Activated naive CD4-positive, alpha-beta T cell treated with anti-CD3 and anti-CD28 coated beads, Interleukin-2, amount 10 ng/mL, durations not matched to agents 7 days and 5 days (primary cell): Measurements from ENCODE around the gene TDRD10.
A peak's percentile ranks its signal among the peaks of the same experiment; 100 is the strongest.

ENCODE experiments used
- CTCF ChIA-PET: fragments of 350-600 bp; sonication (Branson Sonifier 250); formaldehyde crosslinking; loops from one replicate; lab custom pipeline; 2021; ENCODE audit warnings: antibody characterized with exemption; lab: Charles Lee
- DNase-seq: peaks from one replicate; pipeline ENCODE4 v3.0.0-alpha.2; 2020
- H3K27ac Mint-ChIP-seq: one replicate; pipeline ENCODE4 v1.8.0; 2021; ENCODE audit warnings: mild to moderate bottlenecking, moderate library complexity, mixed read lengths
- H3K27me3 Mint-ChIP-seq: one replicate; pipeline ENCODE4 v1.8.0; 2021; ENCODE audit warnings: mild to moderate bottlenecking, mixed read lengths
- H3K36me3 Mint-ChIP-seq: one replicate; pipeline ENCODE4 v1.8.0; 2021; ENCODE audit warnings: mixed read lengths
- H3K4me1 Mint-ChIP-seq: one replicate; pipeline ENCODE4 v1.8.0; 2021; ENCODE audit warnings: mixed read lengths
- H3K4me3 Mint-ChIP-seq: one replicate; pipeline ENCODE4 v1.8.0; 2021; ENCODE audit warnings: mild to moderate bottlenecking, moderate library complexity, mixed read lengths
- H3K9me3 Mint-ChIP-seq: one replicate; pipeline ENCODE4 v1.8.0; 2021; ENCODE audit warnings: mixed read lengths

TDRD10 gene

DNA sequence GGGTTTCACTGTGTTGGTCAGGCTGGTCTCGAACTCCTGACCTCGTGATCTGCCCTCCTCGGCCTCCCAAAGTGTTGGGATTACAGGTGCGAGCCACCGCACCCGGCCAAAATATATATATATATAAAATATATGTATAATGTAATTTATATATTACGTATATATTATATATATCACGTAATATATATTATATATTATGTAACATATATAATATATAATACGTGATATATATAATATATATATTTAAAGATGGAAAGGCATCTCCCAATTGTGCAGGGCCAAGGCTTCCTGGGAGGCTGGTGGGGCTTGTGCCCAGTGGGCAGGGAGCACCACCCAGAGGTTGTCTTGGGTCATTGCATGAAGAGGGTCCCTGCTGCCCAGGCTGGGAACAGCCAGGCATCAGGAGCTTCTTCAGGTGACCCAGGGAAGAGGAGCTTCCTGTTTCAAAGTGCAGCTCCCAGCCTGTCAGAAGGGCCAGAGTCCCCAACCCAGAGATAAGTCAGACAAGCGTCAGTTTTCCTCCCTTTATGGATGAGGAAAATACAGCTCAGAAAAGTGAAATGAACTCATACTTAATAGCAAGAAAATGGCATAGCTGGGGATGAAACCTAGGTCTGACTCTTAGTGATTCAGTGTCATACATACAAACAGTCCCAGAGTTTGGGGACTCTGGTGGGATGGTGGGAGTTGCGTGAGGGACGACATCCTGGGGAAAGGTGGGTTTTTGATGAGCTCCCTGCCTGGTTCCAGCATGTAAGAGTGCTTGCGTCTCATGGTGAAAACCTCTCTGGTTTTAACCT lies 44.4 kb downstream of the TDRD10 start:
- peak; percentile 73 for DNase-seq
- Mint-ChIP-seq H3K4me1 (peaks cover 15% of the 10 kb centered on the region), H3K27me3 (peaks cover 19% of the 10 kb centered on the region), H3K36me3 (peaks cover 21% of the 10 kb centered on the region), H3K4me3 (no peak overlapping the region), H3K9me3 (no peaks in the 10 kb centered on the region), H3K27ac (no peak overlapping the region)
- CTCF ChIA-PET, result interaction anchor here (0.6 to 10.2 kb wide), 29 partner anchors 10 to 397 kb away, joined by 3 to 128 read pairs (median 3); no protein-coding TSS in a partner anchor

DNA sequence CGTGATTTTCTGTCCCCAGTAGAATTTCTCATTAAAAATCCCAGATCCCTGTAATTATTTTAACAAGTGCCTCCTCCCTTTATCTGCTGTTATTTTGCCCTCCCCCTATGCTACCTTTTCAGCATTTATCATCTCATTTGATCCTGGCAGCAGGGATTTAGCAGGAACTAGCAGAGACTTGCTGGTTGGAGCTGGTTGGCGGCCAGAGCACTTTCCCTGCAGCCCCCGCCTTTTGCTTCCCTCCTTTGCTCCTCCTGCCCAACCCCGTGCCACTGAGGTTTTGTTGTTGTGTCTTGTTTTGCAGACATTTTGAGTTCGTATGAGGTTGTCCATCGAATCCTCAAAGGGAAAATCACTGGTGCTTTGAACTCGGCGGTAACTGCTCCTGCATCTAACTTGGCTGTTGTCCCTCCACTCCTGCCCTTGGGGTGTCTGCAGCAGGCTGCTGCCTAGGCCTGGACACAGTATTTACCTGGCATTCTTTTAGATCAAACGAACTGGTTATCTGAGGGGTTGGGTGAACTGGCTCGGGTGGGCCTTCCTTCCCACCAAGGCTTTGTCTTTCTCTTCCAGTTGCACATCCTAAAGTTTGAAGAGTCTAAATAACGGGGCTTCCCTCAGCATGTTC lies 45.2 kb downstream of the TDRD10 start:
- Mint-ChIP-seq H3K27ac (no peak overlapping the region), H3K9me3 (no peaks in the 10 kb centered on the region), H3K4me1 (peaks cover 15% of the 10 kb centered on the region), H3K27me3 (peaks cover 12% of the 10 kb centered on the region), H3K36me3 (peaks cover 29% of the 10 kb centered on the region), H3K4me3 (no peak overlapping the region)
- no peak for DNase-seq
- CTCF ChIA-PET, result interaction anchor here (0.6 to 10.2 kb wide), 28 partner anchors 9 to 397 kb away, joined by 3 to 128 read pairs (median 4); no protein-coding TSS in a partner anchor

DNA sequence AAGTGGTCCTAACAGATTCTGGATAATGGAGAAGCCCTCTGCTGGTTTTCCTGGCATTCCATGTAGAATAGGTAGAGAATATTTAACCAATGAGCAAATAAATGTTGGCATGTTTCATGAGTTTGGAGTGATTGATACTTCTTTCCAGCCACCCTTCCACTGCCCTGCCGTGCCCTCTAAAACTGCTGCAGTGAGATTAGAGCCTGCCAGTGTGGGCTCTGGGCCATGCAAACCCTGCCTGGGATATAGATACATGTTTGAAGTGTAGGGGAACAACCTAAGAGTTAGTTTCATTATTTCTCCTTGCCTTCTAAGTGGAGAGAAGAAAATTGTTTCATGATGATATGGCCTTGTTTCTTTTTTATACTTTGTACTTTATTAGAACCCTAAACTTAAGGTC lies 46.0 kb downstream of the TDRD10 start:
- Mint-ChIP-seq H3K4me1 (peaks cover 15% of the 10 kb centered on the region), H3K27ac (no peak overlapping the region)
- CTCF ChIA-PET, result interaction anchor here (0.7 to 10.2 kb wide), 2 partner anchors 67 to 210 kb away, joined by 3 to 128 read pairs; no protein-coding TSS in a partner anchor

DNA sequence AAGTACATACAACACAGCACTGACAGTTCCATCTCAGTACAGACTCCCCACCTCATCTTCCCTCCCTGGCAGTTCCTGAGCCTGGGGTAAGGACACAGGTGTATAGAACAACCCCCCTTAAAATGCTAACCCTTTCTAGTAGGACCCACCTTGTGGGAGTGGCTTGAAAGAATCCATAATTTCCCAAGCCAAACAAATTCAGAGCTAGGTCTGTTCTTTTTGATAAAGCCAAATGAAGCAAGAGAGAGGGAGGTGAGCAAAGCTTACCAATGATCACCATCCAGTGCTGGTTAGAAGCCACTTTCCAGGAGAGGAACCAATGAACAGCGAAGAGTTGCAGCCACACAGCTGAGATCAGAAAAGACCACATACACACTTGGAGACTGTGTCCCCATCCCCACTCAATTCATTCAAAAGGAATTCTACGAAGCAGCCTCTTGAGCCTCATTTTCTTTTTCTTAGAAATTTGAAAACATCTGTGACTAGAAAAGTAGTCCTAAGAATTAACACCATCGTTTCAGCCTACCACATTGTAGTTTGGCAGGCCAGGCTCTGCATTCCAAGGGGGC lies 47.3 kb downstream of the TDRD10 start:
- Mint-ChIP-seq H3K36me3 (peaks cover 47% of the 10 kb centered on the region), H3K4me1 (peaks cover 15% of the 10 kb centered on the region), H3K27ac (peak overlapping the region; percentile 22), H3K4me3 (no peak overlapping the region), H3K9me3 (no peaks in the 10 kb centered on the region), H3K27me3 (peaks cover 7% of the 10 kb centered on the region)
- CTCF ChIA-PET, result interaction anchor here (1.3 to 10.2 kb wide), 2 partner anchors 68 to 350 kb away, joined by 3 to 128 read pairs; no protein-coding TSS in a partner anchor
- DNase-seq, result no peak

More for the DNA sequence above, 46.0 kb downstream of the TDRD10 start:
- Mint-ChIP-seq H3K9me3 (no peaks in the 10 kb centered on the region), H3K36me3 (peaks cover 36% of the 10 kb centered on the region), H3K4me3 (no peak overlapping the region), H3K27me3 (peaks cover 7% of the 10 kb centered on the region)
- no peak for DNase-seq

DNA sequence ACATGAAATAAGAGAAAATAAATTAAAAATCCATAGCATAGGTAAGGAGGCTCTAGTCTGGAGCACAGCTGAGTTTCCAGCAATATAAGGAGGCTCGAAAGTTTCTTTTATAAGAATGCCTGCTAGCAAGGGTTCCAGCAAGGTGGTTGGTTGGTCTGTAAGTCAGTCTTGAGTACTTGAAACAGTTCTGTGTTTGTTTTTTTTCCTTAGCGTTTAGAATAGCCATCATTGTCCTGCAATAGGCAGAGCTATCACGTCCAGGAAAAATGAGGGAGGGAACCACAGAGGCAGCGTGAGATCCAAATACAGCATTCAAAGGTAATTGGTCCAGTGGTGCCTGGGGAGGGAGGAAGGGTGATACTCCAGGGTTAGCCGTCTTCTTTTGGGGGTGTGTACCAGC lies 48.1 kb downstream of the TDRD10 start:
- CTCF ChIA-PET, result interaction anchor here (10.2 kb wide), 1 partner anchor 69 kb away, joined by 128 read pairs; no protein-coding TSS in a partner anchor
- Mint-ChIP-seq H3K9me3 (no peaks in the 10 kb centered on the region), H3K36me3 (peaks cover 54% of the 10 kb centered on the region), H3K27me3 (peaks cover under 1% of the 10 kb centered on the region), H3K4me1 (peaks cover 16% of the 10 kb centered on the region), H3K4me3 (no peak overlapping the region), H3K27ac (no peak overlapping the region)
- no peak for DNase-seq

DNA sequence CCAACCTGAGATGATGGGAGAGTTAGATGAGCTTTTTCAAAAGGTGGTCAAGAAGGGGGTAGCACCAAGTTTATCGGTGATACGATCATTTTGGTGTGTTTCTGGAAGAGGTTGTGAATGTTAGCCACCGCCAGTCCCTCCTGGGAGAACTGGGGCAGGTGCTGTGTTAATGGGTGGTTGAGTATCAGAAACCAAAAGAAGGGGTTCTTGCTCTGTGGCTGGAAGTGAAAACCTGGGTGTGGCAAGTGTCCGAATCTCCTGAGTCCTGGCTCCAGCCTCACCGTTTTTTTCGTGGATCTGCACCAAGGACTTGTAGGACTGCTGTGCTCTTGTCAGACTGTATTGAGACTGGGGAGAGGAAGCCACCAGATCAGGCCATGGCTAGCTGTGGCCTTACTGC lies 48.6 kb downstream of the TDRD10 start:
- CTCF ChIA-PET, result interaction anchor here (10.2 kb wide), 1 partner anchor 69 kb away, joined by 128 read pairs; no protein-coding TSS in a partner anchor
- Mint-ChIP-seq H3K4me1 (peaks cover 22% of the 10 kb centered on the region), H3K27me3 (no peaks in the 10 kb centered on the region), H3K27ac (no peak overlapping the region), H3K9me3 (no peaks in the 10 kb centered on the region), H3K36me3 (peaks cover 60% of the 10 kb centered on the region), H3K4me3 (no peak overlapping the region)
- DNase-seq, result no peak

DNA sequence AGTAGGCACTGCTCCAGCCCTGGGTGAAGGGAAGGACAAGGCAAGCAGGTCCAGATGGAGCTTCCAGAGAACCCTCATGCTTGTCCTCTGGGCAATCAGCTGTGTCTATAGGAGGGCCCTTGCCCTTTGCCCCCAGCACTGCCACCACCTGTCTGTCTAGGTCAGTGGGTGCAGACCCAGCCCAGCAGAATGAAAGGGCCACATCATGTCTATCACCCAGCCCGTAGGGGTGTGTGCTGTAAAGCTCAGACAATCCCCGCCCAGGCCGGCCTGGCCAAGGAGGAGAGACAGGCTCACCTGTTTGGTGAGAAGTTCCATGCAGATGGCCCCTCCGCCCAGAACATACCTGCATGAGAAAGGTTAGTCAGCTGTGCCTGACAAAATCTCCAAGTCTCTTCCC lies 49.5 kb downstream of the TDRD10 start:
- DNase-seq, result no peak
- Mint-ChIP-seq H3K36me3 (peaks cover 68% of the 10 kb centered on the region), H3K27ac (no peak overlapping the region), H3K9me3 (no peaks in the 10 kb centered on the region), H3K4me3 (no peak overlapping the region), H3K27me3 (no peaks in the 10 kb centered on the region), H3K4me1 (peaks cover 30% of the 10 kb centered on the region)
- CTCF ChIA-PET, result interaction anchor here (10.2 kb wide), 1 partner anchor 70 kb away, joined by 128 read pairs; no protein-coding TSS in a partner anchor

DNA sequence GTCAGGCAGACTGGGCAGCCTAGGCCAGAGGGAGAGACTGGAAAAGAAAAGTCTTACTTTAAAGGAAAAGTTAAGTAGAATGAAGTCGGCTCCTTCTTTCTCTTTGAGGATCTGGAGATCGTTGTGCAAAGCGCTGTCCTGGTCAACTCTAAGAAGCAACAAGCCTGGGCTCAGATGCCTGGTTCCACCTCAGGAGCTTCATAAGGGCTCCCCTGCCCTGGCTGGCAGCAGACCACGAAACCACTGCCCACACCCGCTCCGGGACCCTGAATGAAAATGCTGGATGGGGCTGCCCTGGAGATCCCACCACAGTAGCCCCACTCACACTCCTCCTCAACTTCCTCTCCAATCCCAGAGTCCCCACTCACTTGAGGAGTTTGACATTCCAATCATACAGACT lies 50.0 kb downstream of the TDRD10 start:
- CTCF ChIA-PET, result interaction anchor here (0.7 to 10.2 kb wide), 3 partner anchors 71 to 321 kb away, joined by 3 to 128 read pairs (median 3); no protein-coding TSS in a partner anchor
- Mint-ChIP-seq H3K4me1 (peaks cover 36% of the 10 kb centered on the region), H3K4me3 (no peak overlapping the region), H3K27ac (no peak overlapping the region), H3K27me3 (no peaks in the 10 kb centered on the region), H3K9me3 (no peaks in the 10 kb centered on the region), H3K36me3 (peaks cover 71% of the 10 kb centered on the region)
- peak; percentile 9 for DNase-seq

DNA sequence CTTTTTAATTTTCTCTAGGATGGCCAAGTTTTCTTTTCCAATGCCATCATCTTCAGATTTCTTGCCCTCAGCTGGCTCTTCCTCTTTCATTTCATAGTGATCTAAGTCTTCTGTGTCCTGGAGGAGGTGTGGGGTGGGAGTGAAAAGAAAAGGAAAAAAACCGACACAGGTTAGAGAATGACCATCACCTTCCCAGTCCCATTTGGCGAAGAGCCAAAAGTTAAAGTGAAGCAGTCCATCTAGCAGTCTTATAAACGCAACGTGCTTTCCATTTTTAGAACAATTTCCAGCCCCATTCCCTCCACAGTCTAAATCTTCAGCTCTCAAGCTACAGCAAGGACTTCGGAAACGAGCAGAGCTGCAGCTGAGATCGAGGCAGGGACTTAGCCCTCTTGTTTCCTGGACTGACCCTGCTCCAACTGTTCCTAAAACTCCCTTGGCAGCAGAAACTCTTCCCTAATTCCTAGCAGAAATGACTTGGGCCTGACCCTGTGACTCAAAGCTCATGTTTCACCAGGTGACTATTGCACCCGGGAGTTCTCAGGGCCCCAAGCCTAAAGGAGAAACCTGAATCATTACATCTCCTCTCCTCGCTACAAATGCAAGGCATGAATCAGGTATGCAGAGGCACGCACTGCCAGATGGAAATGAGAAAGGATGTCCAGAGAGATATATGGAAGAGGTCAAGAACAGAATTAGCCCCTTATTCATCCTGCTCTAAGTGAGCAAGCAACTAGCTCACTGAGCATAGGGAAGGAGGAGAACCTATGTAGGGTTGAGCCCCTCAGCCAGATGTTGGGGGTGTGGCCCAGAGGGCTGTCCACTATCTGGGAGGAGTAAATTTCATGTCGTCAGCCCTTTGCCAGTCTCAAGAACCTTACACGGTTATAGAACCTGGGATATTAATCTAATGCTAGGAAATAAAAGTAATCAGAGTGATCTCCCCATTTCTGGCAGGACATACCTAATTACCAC lies 51.3 kb downstream of the TDRD10 start:
- no peak for DNase-seq
- H3K4me3 Mint-ChIP-seq, result no peak overlapping the region
- H3K27ac Mint-ChIP-seq, result no peak overlapping the region
- H3K4me1 Mint-ChIP-seq, result peaks cover 43% of the 10 kb centered on the region
- peaks cover 76% of the 10 kb centered on the region for H3K36me3 Mint-ChIP-seq
- H3K27me3 Mint-ChIP-seq, result no peaks in the 10 kb centered on the region
- CTCF ChIA-PET, result interaction anchor here (1.0 to 10.2 kb wide), 3 partner anchors 17 to 72 kb away, joined by 3 to 128 read pairs (median 3); no protein-coding TSS in a partner anchor
- no peaks in the 10 kb centered on the region for H3K9me3 Mint-ChIP-seq

DNA sequence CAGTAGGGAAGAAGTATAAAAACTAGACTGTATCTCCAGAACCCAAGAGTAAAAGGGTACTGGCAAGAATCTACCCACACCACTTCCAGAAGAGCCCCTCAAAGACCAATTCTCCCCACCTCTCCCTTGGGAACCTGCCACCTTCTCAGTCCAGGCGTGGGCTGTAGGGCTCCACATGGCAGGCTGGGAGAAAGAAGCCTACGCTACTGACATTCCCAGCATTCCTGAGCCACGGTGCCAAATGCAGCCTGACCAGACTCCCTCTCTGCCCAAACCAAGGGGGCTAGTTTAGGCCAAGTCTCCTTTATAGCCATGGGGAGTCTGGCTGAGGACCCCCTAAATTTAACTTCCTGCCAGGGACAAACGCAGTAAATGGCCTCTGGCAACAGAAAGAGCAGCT lies 54.4 kb downstream of the TDRD10 start:
- Mint-ChIP-seq H3K27ac (peak overlapping the region; percentile 49), H3K36me3 (peaks cover 57% of the 10 kb centered on the region), H3K4me3 (peak overlapping the region; percentile 91), H3K4me1 (peaks cover 36% of the 10 kb centered on the region), H3K9me3 (no peaks in the 10 kb centered on the region), H3K27me3 (no peaks in the 10 kb centered on the region)
- CTCF ChIA-PET, result interaction anchor here (3.0 kb wide), 1 partner anchor 10 kb away, joined by 15 read pairs; no protein-coding TSS in a partner anchor
- no peak for DNase-seq

DNA sequence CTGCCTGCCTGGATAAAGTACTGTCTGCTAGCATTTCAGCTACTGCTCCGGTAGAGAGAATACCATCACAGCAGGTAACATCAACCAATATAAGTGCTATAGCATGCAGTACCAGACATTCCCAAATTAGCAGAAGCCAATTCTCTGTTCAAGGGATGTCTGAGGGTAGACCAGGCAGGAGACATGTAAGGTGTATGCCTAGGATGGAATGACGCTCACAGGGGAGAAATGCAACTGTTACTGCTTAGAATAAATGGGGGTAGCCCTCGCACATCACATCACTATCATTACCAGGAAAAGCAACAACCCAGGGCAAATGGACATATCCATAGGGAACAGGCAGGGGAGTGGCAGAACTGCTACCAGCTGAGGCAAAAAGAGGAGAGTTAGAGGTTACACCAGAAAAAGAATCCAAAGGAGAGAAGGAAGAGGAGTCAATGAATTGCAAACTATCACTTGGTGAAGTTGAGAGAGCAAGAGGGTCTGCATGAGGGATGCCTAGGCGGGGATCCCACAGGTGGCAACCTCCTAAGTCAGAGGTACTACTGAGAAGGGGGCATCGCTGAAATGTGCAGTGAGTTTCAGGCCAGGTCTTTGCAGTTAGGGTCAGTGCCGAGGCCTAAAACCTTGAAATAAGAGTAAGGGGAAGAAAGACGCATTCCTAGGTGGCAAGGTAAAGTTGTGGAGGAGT lies 55.4 kb downstream of the TDRD10 start:
- H3K36me3 Mint-ChIP-seq, result peaks cover 47% of the 10 kb centered on the region
- CTCF ChIA-PET, result interaction anchor here (3.0 kb wide), 1 partner anchor 11 kb away, joined by 15 read pairs; no protein-coding TSS in a partner anchor
- H3K4me3 Mint-ChIP-seq, result peak overlapping the region; percentile 91
- peaks cover 36% of the 10 kb centered on the region for H3K4me1 Mint-ChIP-seq
- H3K9me3 Mint-ChIP-seq, result no peaks in the 10 kb centered on the region
- H3K27ac Mint-ChIP-seq, result peak overlapping the region; percentile 83
- no peaks in the 10 kb centered on the region for H3K27me3 Mint-ChIP-seq
- no peak for DNase-seq

DNA sequence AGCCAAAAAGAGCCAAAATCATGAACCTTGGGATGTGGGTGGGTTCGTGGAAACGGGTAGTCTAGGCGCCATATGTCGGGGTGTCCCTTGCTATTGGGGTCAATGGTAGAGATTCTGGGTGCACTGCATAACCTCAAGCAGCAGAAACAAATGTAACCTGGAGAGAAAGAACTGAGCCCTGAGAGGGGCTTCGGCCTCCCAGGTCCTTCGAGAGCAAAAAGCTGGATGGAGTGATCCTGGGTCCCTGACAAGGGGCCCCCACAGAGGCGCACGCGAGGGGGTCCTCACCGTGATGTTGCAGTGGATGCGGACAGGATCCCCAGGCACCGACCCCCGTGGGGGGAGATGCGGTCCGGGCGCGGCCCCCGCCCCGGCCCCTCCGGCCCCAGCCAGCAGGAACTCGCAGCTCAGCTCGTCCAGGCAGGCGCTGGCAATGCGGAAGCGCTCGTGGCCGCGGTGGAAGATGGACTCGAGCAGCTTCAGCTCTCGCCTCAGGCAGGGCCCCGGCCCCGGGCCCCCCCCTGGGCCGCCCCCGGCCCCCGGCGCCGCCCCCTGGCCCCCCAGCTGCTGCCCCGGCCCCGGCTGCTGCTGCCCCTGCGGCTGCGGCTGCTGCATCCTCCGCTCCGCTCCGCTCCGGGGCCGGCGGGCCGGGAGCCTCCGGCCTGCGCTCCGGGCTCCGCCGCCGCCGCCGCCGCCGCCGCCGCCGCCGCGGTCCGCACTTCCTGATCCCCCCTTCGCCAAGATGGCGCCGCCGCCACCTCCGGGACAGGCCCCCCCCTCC lies 56.1 kb downstream of the TDRD10 start, which contains the start of gene UBE2Q1:
TSS of gene UBE2Q1 (minus strand) at position 724 of the 781 bp plus-strand sequence. CDS start at position 615, 109 bp downstream.
- Mint-ChIP-seq H3K36me3 (peaks cover 41% of the 10 kb centered on the region), H3K27ac (peak within 1 kb of the TSS; percentile 87), H3K27me3 (peaks cover under 1% of the 10 kb centered on the region), H3K9me3 (no peaks in the 10 kb centered on the region), H3K4me3 (peak within 1 kb of the TSS; percentile 91), H3K4me1 (peaks cover 36% of the 10 kb centered on the region)
- peak; percentile 62 for DNase-seq
- CTCF ChIA-PET, result no interaction called here
